VCaP (cell line): ENCODE results near the gene ARHGAP1.

Experiments used
- H3K27ac ChIP-seq: fragments of 450-650 bp; 2 replicates; pipeline ENCODE4 v1.5.1; 2017
- TF ChIP-seq, protein P1 (sequence below): fragments of 450-650 bp; conservative IDR thresholded peaks from 2 replicates; pipeline ENCODE4 v1.5.1; 2017; ENCODE audit warnings: mild to moderate bottlenecking, moderate library complexity

ARHGAP1 gene

DNA sequence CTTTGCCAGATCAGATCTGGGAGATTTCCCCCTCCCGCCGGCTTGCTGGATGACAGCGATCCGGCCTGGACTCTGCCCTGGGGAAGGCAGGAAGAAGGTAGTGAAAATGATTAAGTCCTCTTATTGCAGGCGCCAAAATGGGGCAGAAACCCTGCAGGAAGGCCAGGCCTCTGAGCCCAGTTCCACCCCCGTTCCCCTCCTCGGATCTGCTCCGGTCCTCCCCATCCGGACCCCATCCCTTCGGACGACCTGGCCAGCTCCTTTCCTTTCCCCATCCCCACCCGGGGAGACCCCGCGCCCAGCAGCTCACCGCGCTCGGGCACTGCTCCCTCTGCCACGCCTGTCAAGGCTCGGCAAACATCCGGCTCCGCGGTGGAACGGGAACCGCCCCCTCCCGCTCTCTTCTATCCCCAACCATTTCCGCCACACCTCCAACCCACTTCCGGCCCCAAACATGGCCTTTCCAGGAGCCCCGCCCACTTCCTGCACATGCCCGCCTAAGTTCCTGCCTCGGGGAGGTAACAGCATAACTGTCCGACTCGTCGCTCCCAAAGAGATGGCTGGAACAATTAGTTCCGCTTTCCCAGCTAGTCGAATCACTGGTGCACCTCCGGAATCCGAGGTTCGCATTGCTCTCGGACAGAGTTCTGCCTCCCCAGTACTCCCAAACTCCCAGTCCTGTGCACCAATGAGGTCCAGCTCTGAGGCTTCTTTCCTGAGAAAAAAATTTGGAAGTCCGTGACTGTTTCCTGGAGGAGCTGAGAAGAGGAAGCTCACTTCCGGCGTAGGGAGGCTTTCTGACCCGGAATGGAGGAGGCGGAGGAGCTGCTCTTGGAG, at the start of gene ARHGAP1, which contains the start of gene ZNF408:
ARHGAP1 (minus strand) TSS at position 379 of the 837 bp plus-strand sequence. CDS start 4,512 bp downstream, outside the sequence.
ZNF408 (plus strand) TSS at position 791 of the 837 bp plus-strand sequence; CDS start at position 808, 17 bp downstream.
- peak within 1 kb of the TSS; percentile 90 for H3K27ac ChIP-seq
- TF ChIP-seq, protein P1, sequence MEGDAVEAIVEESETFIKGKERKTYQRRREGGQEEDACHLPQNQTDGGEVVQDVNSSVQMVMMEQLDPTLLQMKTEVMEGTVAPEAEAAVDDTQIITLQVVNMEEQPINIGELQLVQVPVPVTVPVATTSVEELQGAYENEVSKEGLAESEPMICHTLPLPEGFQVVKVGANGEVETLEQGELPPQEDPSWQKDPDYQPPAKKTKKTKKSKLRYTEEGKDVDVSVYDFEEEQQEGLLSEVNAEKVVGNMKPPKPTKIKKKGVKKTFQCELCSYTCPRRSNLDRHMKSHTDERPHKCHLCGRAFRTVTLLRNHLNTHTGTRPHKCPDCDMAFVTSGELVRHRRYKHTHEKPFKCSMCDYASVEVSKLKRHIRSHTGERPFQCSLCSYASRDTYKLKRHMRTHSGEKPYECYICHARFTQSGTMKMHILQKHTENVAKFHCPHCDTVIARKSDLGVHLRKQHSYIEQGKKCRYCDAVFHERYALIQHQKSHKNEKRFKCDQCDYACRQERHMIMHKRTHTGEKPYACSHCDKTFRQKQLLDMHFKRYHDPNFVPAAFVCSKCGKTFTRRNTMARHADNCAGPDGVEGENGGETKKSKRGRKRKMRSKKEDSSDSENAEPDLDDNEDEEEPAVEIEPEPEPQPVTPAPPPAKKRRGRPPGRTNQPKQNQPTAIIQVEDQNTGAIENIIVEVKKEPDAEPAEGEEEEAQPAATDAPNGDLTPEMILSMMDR = no peak

DNA sequence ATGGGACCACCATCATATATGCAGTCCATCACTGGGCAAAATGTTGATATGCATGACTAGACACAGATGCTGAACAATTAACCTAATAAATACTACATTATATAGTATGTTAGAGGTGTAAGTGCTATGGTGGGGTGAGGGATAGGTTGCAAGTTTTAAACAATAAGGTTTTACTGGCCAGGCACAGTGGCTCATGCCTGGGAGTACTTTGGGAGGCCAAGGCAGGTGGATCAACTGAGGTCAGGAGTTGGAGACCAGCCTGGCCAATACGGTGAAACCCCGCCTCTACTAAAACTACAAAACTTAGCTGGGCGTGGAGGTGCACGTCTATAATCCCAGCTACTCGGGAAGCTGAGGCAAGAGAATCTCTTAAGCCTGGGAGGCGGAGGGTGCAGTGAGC, 46.7 kb upstream of the ARHGAP1 start:
- H3K27ac ChIP-seq = no peak overlapping the region
- TF ChIP-seq, protein P1 = no peak

DNA sequence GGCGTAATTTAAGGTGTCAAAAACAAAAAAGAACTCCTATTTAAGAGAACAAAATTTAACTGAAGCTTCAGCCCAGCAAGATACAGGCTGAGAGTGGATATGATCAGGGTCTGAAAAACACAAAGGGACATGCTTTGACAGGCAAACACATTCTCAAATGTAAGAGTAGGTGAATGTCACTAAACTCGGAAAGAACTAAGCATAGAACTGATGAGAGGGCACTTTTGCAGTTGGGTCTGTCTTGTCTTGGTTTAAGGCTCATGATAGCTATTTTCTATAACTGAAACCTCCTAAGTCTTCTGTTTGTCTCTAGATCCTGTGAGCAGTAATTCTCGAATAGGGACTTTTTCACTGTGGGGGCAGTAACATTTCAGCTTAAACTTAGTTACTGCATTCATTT, 45.6 kb upstream of the ARHGAP1 start:
- no peak overlapping the region for H3K27ac ChIP-seq
- TF ChIP-seq, protein P1 = no peak

GRCh38 chr11:46745328-46745727, 44.9 kb upstream of the ARHGAP1 start:
- TF ChIP-seq, protein P1 = no peak

DNA sequence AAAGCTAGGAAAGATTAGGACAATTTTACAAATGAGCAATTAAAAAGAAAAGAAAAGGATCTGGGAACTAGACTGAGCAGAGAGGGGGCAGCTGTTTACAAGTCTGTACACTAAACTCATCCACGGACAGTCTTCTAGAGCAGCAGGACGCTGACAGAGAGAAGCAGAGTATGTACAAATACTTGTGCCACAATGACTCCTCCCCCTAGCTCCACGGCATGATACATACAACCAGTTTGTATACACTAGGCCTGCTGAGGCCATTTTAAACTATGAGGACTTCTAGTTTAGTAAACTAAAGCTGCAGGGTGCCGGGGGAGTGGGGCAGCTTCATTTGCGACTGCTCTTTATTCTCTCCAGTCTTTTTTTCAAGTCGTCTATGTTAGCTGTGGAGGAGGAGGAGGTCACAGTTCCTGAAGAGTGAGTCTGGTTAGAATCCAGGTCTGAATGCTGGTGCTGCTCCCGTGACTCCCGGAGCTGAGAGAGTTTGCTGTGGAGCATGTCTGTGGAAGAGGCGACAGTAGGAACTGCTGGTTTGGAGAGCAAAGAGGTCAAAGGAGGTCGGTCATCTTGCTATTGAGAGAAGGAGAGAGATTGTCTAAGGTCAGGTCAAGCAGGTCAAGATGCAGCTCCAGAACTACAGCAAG, 43.4 kb upstream of the ARHGAP1 start:
- TF ChIP-seq, protein P1 = no peak
- H3K27ac ChIP-seq = no peak overlapping the region

More at GRCh38 chr11:46745328-46745727, 44.9 kb upstream of the ARHGAP1 start:
- no peak overlapping the region for H3K27ac ChIP-seq

DNA sequence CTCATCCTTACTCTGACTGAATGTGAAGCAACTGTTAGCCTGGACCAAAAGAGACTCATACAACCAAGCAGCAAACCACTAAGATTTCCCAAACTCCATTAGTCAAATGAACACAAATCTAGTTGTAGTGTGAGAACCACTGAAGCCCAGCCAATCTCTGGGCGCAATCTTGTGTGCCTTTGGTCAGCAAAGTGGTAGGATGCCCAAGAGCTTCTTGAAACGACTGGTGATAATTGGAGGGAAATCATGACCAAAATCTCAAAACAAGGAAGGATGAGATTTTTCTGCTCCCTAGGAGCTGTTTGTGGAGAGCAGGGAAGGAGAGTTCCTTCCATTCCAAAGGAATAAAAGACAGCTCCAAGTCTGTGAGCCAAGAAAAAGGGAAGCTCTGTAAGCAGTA, 42.6 kb upstream of the ARHGAP1 start:
- H3K27ac ChIP-seq = no peak overlapping the region
- TF ChIP-seq, protein P1 = no peak
